ENCODE measurements around the gene GABRA4.
A peak's percentile ranks its signal among the peaks of the same experiment; 100 is the strongest.

GABRA4 gene

GRCh38 chr4:46977245-46977644, 16.1 kb downstream of the GABRA4 start:
- no peak for DNase-seq

GRCh38 chr4:46975812-46976553, 17.4 kb downstream of the GABRA4 start:
- DNase-seq, result no peak

DNA sequence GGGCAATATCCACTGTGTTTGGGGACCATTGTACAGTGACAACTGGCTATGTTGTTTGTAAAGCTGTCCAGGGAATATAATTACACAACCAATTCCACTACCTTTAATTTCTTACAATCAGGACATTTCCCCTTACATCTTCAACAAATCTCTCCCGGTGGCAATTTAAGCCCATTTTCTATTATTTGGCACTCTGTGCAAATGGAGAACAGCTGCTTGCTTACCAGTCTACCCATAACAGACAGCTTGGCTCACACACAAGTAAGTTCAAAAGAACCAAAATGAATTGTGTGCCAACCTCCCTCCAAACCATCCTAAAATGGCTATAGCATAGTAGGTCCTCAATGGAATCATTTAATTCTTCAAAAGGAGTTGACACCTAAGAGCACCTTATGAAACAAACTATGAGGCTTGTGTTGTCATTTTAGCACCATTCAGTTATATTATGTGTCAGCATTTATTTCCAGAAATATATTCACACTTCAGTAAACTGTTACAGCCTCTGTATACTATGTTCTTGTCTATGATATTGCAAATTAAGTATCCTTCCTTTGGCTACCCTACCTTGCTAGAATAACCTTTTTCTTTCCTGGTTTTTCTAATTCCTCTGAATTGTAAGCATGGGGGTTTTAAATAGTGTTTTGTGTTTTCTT, 18.4 kb downstream of the GABRA4 start:
- no peak for DNase-seq

- no peak for DNase-seq
Measured at GRCh38 chr4:46968847-46969246, 24.5 kb downstream of the GABRA4 start.

- no peak for DNase-seq
Measured at GRCh38 chr4:46967631-46968030, 25.8 kb downstream of the GABRA4 start.

DNA sequence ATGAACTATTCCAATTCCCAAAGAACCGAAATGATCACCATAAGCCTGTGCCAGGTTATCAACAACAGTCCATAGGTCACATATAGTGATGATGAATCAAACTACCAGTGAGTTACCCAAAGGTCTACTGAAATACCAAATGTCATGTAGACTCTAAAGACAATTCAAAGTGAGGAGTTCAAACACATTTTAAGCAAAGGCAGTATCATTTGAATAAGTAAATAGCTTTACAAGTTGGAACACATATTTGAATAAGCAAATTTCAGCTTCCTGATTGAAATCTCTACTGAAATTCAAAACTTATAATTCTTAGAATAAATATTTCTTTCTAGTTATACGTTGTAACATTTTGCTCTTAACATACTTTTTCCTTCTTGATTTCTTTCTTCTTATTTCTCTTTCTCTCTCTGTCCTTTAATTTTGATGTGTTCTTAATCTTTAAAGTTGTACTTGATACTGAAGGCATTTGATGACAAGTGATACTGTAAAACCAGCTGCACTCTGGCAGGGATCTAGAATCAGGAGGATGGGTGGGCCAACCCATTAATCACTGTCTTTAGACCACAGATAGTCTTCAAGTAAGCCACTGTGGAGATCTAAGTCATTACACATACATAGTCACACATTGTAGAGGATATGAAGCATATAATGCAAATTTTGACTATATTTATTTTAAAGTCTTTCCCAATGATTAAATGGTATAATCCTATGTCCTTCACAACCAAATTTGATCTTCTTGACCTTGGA, 34.5 kb downstream of the GABRA4 start:
- DNase-seq, result no peak

GRCh38 chr4:46956451-46956850, 36.9 kb downstream of the GABRA4 start:
- no peak for DNase-seq

GRCh38 chr4:46955601-46956000, 37.8 kb downstream of the GABRA4 start:
- DNase-seq, result no peak

GRCh38 chr4:46954643-46955042, 38.7 kb downstream of the GABRA4 start:
- DNase-seq, result no peak

- DNase-seq, result no peak
Measured at GRCh38 chr4:46953564-46953963, 39.8 kb downstream of the GABRA4 start.

GRCh38 chr4:46952451-46952850, 40.9 kb downstream of the GABRA4 start:
- no peak for DNase-seq

DNA sequence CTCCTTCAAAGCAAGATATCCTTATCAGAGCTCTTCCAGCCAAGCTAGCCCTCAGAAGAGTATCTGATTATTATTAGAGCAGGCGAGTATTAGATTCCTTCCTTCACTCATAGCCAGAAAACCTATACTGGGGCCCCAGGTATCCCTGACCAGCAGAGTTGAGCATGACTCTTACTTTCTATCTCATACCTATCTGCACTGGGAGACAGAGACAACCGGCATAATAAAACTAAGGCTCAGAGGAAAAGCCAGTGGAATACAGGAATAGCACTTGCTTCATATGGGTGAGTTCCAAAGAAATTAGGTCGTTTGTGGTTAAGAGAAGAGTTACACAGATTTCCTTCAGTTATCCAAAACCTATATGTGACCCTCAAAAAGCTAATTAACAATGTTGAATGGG, 42.6 kb downstream of the GABRA4 start:
- DNase-seq, result no peak

DNA sequence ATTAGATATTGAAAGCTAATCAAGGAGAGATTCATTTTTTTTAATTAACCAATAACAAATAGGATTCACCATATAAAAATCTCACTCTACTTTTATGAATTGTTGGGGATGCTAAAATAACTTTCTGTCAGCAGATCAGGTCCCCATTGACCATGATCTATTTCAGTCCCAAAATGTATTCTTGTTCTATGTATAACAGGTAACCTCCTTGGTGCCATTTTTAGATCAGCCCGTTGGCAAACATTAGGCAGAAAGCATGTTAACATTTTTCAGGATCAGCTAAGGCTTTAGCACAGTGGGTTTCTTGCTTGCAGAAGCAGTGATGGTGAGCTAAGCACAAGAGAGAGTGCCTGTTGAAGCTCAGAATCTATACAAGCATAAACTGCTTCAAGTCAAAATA, 43.6 kb downstream of the GABRA4 start:
- DNase-seq, result no peak

- no peak for DNase-seq
Measured at GRCh38 chr4:46947541-46947940, 45.8 kb downstream of the GABRA4 start.

GRCh38 chr4:46946919-46947536, 46.4 kb downstream of the GABRA4 start:
- no peak for DNase-seq

- no peak for DNase-seq
Measured at GRCh38 chr4:46945062-46945461, 48.3 kb downstream of the GABRA4 start.

- DNase-seq, result no peak
Measured at GRCh38 chr4:46944345-46944744, 49.0 kb downstream of the GABRA4 start.

GRCh38 chr4:46937493-46937892, 55.9 kb downstream of the GABRA4 start:
- DNase-seq, result no peak

DNA sequence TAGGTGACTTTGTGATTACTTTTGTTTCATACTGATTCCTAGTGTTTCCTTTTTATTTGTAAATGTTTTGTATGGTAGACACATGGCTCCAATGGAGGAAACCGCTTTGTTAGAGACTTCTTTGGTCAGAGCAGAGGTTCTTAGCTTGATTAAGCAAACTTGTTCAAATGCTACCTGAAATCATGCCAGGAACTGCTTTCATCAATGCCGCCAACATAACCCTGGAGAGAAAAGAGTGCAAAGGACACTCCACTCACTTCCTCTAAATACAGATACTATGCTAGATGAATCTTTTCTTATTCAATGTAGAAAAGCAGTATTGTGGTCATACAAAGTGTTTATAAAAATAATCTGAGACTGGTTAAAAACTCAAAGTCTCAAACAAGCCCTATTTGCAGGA, 58.7 kb downstream of the GABRA4 start:
- no peak for DNase-seq

DNA sequence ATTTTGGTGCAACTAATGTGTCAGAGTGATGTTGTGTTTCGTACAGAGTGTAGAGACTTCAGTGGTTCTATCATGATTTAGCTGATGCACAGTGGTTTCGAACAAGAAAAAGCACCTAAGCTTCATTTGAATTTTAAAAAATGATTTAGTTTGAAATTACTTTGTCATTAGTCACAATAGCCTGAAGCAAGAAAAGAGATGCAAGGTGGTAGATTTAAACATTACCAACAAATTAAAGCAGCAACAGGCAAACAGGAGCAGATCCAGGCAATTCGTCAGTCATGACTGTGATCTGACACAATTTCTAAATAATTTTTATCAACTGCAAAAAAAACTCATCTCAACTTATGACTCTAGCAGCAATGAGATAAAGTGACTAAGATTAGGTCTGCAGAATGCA, 59.7 kb downstream of the GABRA4 start:
- no peak for DNase-seq

GRCh38 chr4:46931981-46932380, 61.4 kb downstream of the GABRA4 start:
- peak; percentile 50 for DNase-seq

- no peak for DNase-seq
Measured at GRCh38 chr4:46930891-46931290, 62.5 kb downstream of the GABRA4 start.

GRCh38 chr4:46927201-46927600, 66.2 kb downstream of the GABRA4 start:
- no peak for DNase-seq

All from midbrain (tissue), 1 donor.